ENCODE measurements around the gene RAMP1. TPM values are rescaled to one million over a fixed set of nuclear protein-coding genes. Genes with fewer than 3 reads are reported as not detected.

RAMP1 gene
- total and polyA plus RNA-seq, 2 donors (not counting 1 experiment from before 2014, with no cell fraction given), result 3.3 to 16.0 TPM

GRCh38 chr2:237877576-237878307 lies 18.3 kb downstream of the RAMP1 start:
- Histone ChIP-seq H3K79me2 (ENCODE audit: control insufficient read depth, insufficient read depth, low read length) (no peaks in the 10 kb centered on the region), H3K9me3 (ENCODE audit: control insufficient read depth, insufficient read depth, low read depth, low read length) (no peaks in the 10 kb centered on the region), H3K4me2 (ENCODE audit: extremely low read depth, insufficient read depth, low read length) (no peak overlapping the region), H3K27me3 (ENCODE audit: control insufficient read depth, insufficient read depth, low read length) (no peaks in the 10 kb centered on the region), H3K9ac (ENCODE audit: insufficient read depth, low read length) (no peak overlapping the region), H3K36me3 (ENCODE audit: control insufficient read depth, insufficient read depth, low read length) (no peaks in the 10 kb centered on the region), H3K27ac (ENCODE audit: insufficient read depth, low read length) (no peak overlapping the region), H3K4me3 (replicated peaks in 1 of 4; ENCODE audit: control extremely low read depth in 1 of 4, insufficient read depth in 1 of 4, low read depth in 3 of 4, low read length in 4 of 4) (no peak overlapping the region), H2AFZ (ENCODE audit: low read length) (no peak overlapping the region), H3K4me1 (ENCODE audit: control insufficient read depth, extremely low read depth, insufficient read depth, low read length) (peaks cover 9% of the 10 kb centered on the region), H4K20me1 (ENCODE audit: control insufficient read depth, extremely low read depth, insufficient read depth, low read length) (no peaks in the 10 kb centered on the region)
- DNase-seq (ENCODE audit: low read depth in 2 of 2), result no peak
- TF ChIP-seq CTCF (conservative IDR thresholded peaks at IDR 0.05 in 1 of 2, IDR thresholded peaks at IDR 0.05 in 1 of 2; ENCODE audit: low read depth in 1 of 2, low read length in 2 of 2) (no peak), EZH2 (IDR thresholded peaks at IDR 0.05; ENCODE audit: low read length, missing control alignments) (no peak)

DNA sequence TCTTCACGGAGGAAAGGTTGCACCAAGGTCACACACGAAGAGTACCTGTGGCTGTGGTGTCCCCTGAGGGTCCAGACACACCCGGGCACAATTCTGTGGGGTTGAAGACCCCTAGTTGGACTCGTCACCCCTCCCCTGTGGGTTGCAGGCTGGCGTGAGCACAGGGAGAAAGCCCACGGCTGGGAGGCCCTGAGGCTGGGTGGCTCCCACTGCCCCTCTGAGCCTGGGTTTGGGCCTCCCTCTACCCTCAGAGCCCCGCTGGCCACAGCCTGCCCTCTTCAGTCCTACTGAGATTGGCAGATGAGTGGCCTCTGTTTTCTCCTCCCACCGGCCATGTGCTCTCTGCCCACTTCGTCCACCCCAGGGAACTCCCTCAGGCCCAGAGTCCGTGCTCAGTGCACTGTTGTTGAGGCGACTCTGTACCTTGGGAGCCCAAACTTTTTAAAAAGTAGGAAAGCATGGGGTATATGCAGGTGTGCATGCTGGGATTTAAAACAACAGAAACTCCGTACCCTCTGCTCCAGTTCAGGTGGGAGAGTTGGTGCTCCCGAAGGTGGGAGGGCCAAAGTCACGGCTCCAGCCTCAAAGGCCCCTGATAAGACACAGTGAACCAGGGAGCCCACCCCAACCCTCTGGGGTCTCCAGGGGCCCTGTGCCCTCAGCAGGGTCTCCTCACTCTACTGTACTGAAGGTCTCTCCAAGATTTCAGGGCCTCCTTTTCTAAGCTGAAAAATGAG lies 19.1 kb downstream of the RAMP1 start:
- Histone ChIP-seq H4K20me1 (ENCODE audit: control insufficient read depth, extremely low read depth, insufficient read depth, low read length) (no peaks in the 10 kb centered on the region), H3K27me3 (ENCODE audit: control insufficient read depth, insufficient read depth, low read length) (no peaks in the 10 kb centered on the region), H3K9ac (ENCODE audit: insufficient read depth, low read length) (no peak overlapping the region), H3K4me3 (replicated peaks in 1 of 4; ENCODE audit: control extremely low read depth in 1 of 4, insufficient read depth in 1 of 4, low read depth in 3 of 4, low read length in 4 of 4) (no peak overlapping the region), H3K79me2 (ENCODE audit: control insufficient read depth, insufficient read depth, low read length) (no peaks in the 10 kb centered on the region), H3K36me3 (ENCODE audit: control insufficient read depth, insufficient read depth, low read length) (no peaks in the 10 kb centered on the region), H3K9me3 (ENCODE audit: control insufficient read depth, insufficient read depth, low read depth, low read length) (no peaks in the 10 kb centered on the region), H3K27ac (ENCODE audit: insufficient read depth, low read length) (no peak overlapping the region), H3K4me1 (ENCODE audit: control insufficient read depth, extremely low read depth, insufficient read depth, low read length) (peaks cover 9% of the 10 kb centered on the region), H2AFZ (ENCODE audit: low read length) (no peak overlapping the region), H3K4me2 (ENCODE audit: extremely low read depth, insufficient read depth, low read length) (no peak overlapping the region)
- no peak for TF ChIP-seq EZH2 (IDR thresholded peaks at IDR 0.05; ENCODE audit: low read length, missing control alignments)
- no peak for TF ChIP-seq CTCF (conservative IDR thresholded peaks at IDR 0.05 in 1 of 2, IDR thresholded peaks at IDR 0.05 in 1 of 2; ENCODE audit: low read depth in 1 of 2, low read length in 2 of 2)
- no peak for DNase-seq (ENCODE audit: low read depth in 2 of 2)

DNA sequence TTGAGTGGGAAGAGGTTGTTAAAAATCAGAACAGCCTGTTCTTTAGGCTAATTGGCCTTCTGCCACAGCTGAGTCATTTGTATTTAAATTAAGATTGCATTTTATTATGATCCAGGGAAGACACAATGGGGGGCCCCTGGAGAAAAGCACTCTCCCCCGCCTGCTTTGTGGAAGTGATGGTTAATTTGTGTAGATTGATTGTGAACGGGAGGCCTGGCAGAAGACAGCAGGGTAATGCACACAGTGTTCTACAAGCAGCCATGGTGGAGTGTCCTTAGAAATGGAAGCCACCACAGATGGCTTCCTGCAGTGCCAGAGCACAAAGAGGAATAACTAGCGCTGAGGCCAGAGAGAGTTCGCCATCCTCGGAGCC lies 19.6 kb downstream of the RAMP1 start:
- H2AFZ ChIP-seq (ENCODE audit: low read length), result no peak overlapping the region
- H3K9me3 ChIP-seq (ENCODE audit: control insufficient read depth, insufficient read depth, low read depth, low read length), result no peaks in the 10 kb centered on the region
- no peaks in the 10 kb centered on the region for H3K27me3 ChIP-seq (ENCODE audit: control insufficient read depth, insufficient read depth, low read length)
- no peak overlapping the region for H3K27ac ChIP-seq (ENCODE audit: insufficient read depth, low read length)
- no peaks in the 10 kb centered on the region for H3K36me3 ChIP-seq (ENCODE audit: control insufficient read depth, insufficient read depth, low read length)
- no peak overlapping the region for H3K4me3 ChIP-seq (replicated peaks in 1 of 4; ENCODE audit: control extremely low read depth in 1 of 4, insufficient read depth in 1 of 4, low read depth in 3 of 4, low read length in 4 of 4)
- no peak for TF ChIP-seq EZH2 (IDR thresholded peaks at IDR 0.05; ENCODE audit: low read length, missing control alignments)
- TF ChIP-seq CTCF (conservative IDR thresholded peaks at IDR 0.05 in 1 of 2, IDR thresholded peaks at IDR 0.05 in 1 of 2; ENCODE audit: low read depth in 1 of 2, low read length in 2 of 2), result no peak
- H4K20me1 ChIP-seq (ENCODE audit: control insufficient read depth, extremely low read depth, insufficient read depth, low read length), result no peaks in the 10 kb centered on the region
- no peak overlapping the region for H3K9ac ChIP-seq (ENCODE audit: insufficient read depth, low read length)
- DNase-seq (ENCODE audit: low read depth in 2 of 2), result peak; percentile 22 to 82
- no peaks in the 10 kb centered on the region for H3K79me2 ChIP-seq (ENCODE audit: control insufficient read depth, insufficient read depth, low read length)
- peaks cover 6% of the 10 kb centered on the region for H3K4me1 ChIP-seq (ENCODE audit: control insufficient read depth, extremely low read depth, insufficient read depth, low read length)
- no peak overlapping the region for H3K4me2 ChIP-seq (ENCODE audit: extremely low read depth, insufficient read depth, low read length)

All from fibroblast of lung (primary cell).